Endothelial cell of umbilical vein (primary cell): ENCODE results near the gene COLEC11. TPM values are rescaled to one million over a fixed set of nuclear protein-coding genes. Genes with fewer than 3 reads are reported as not detected.
"Not testable (repeated sequence)": the region's sequence is repeated elsewhere in the genome, so short reads cannot be mapped to it uniquely, and the experiment has no call there.

Source experiments
- BruUV-seq: library from RNA; stranded (reverse); fragments of 400-500 nt; replicated peaks from 2 replicates; lab custom pipeline; 2021; lab: Mats Ljungman, UMichigan
- CTCF ChIA-PET: fragments of 300-600, 350-600 bp; sonication (Branson Sonifier 250); formaldehyde crosslinking; loops from one replicate; lab custom pipeline; 2021; ENCODE audit warnings: antibody characterized with exemption, inconsistent platforms; lab: Charles Lee
- POLR2A ChIA-PET: fragments of 300-600, 350-600 bp; sonication (Branson Sonifier 250); formaldehyde crosslinking; loops from one replicate; lab custom pipeline; 2021; ENCODE audit warnings: antibody characterized with exemption, inconsistent platforms; lab: Charles Lee
- DNase-seq: peaks from one replicate; pipeline ENCODE4 v3.0.0-alpha.2; 2011; ENCODE audit warnings: low read depth, low spot score
- FAIRE-seq: peaks from 2 replicates; lab custom pipeline; 2011; peaks lifted over from hg19 to GRCh38; lab: Jason Lieb, UNC
- H2AFZ ChIP-seq: 2 replicates; pipeline ENCODE4 v1.6.0; 2012; ENCODE audit warnings: low read depth, low read length, control low read depth, inconsistent platforms
- H3K27ac ChIP-seq: 2 replicates; pipeline ENCODE4 v1.5.1; 2011; ENCODE audit warnings: low read depth, mild to moderate bottlenecking, control low read depth, low read length, moderate library complexity; ENCODE audit not compliant: insufficient read depth
- H3K27me3 ChIP-seq, 2 experiments: 2 replicates each; pipeline versions ENCODE4 v1.6.0 to v1.6.1; 2011; ENCODE audit warnings: low read length in 2 of 2, mixed read lengths in 1 of 2; ENCODE audit not compliant: control insufficient read depth in 2 of 2, insufficient read depth in 2 of 2
- H3K36me3 ChIP-seq, 2 experiments: 2 replicates in 1 of 2; 3 replicates in 1 of 2; pipeline ENCODE4 v1.5.1; 2011; ENCODE audit warnings: low read length in 2 of 2, mild to moderate bottlenecking in 1 of 2, moderate library complexity in 1 of 2; ENCODE audit not compliant: control insufficient read depth in 2 of 2, insufficient read depth in 2 of 2; ENCODE audit errors: extremely low read depth in 1 of 2
- H3K4me1 ChIP-seq: 3 replicates; pipeline ENCODE4 v1.5.1; 2011; ENCODE audit warnings: mild to moderate bottlenecking, low read length; ENCODE audit not compliant: control insufficient read depth, insufficient read depth; ENCODE audit errors: extremely low read depth
- H3K4me2 ChIP-seq: 2 replicates; pipeline ENCODE4 v1.6.1; 2011; ENCODE audit warnings: low read length, control low read depth, mixed read lengths; ENCODE audit not compliant: insufficient read depth
- H3K4me3 ChIP-seq, 3 experiments: fragments of 200-600 bp in 1 of 3; sonication (generic), shearing (Covaris generic) in 1 of 3; replicated peaks in 1 of 3; 2 replicates each; pipeline ENCODE4 v1.5.1; 2011 to 2016; ENCODE audit warnings: control low read depth in 3 of 3, low read length in 3 of 3, mild to moderate bottlenecking in 2 of 3, inconsistent platforms in 1 of 3, low read depth in 1 of 3, moderate library complexity in 1 of 3; ENCODE audit not compliant: insufficient read depth in 1 of 3
- H3K79me2 ChIP-seq: 2 replicates; pipeline ENCODE4 v1.6.0; 2012; ENCODE audit warnings: low read length, inconsistent platforms; ENCODE audit not compliant: control insufficient read depth, insufficient read depth
- H3K9ac ChIP-seq: replicated peaks from 2 replicates; pipeline ENCODE3; 2011; ENCODE audit warnings: low read length, control low read depth; ENCODE audit not compliant: insufficient read depth; ENCODE audit errors: extremely low read depth
- H3K9me1 ChIP-seq: replicated peaks from 3 replicates; pipeline ENCODE4 v1.6.0; 2011; ENCODE audit warnings: mild to moderate bottlenecking, low read length; ENCODE audit not compliant: control insufficient read depth, insufficient read depth; ENCODE audit errors: extremely low read depth
- H3K9me3 ChIP-seq: replicated peaks from 2 replicates; pipeline ENCODE4 v1.5.1; 2012; ENCODE audit warnings: low read length, inconsistent platforms; ENCODE audit not compliant: control insufficient read depth, insufficient read depth
- H4K20me1 ChIP-seq: replicated peaks from 2 replicates; pipeline ENCODE3; 2011; ENCODE audit warnings: mild to moderate bottlenecking, low read length; ENCODE audit not compliant: control insufficient read depth, insufficient read depth; ENCODE audit errors: extremely low read depth
- EZH2 ChIP-seq: IDR thresholded peaks from 2 replicates; pipeline ENCODE4 v1.6.1; 2012; ENCODE audit warnings: borderline replicate concordance, low read depth, mild to moderate bottlenecking, moderate library complexity, low read length, inconsistent platforms; ENCODE audit not compliant: severe bottlenecking
- FOS ChIP-seq: IDR thresholded peaks from 2 replicates; pipeline ENCODE4 v1.6.1; 2011; ENCODE audit warnings: mild to moderate bottlenecking, low read length, moderate library complexity, borderline replicate concordance; ENCODE audit not compliant: insufficient read depth
- GATA2 ChIP-seq: IDR thresholded peaks from 2 replicates; pipeline ENCODE4 v1.7.0; 2011; ENCODE audit warnings: low read depth, mild to moderate bottlenecking, moderate library complexity, mixed read lengths, low read length; ENCODE audit not compliant: insufficient read length, insufficient read depth
- JUN ChIP-seq: IDR thresholded peaks from 2 replicates; pipeline ENCODE4 v1.6.1; 2011; ENCODE audit warnings: borderline replicate concordance, low read depth; ENCODE audit not compliant: insufficient read length, insufficient read depth
- MYC ChIP-seq: IDR thresholded peaks from one replicate; pipeline ENCODE4 v1.6.1; 2011; ENCODE audit warnings: mild to moderate bottlenecking, low read depth, low read length
- POLR2A ChIP-seq: IDR thresholded peaks from 2 replicates; pipeline ENCODE4 v1.6.1; 2012; ENCODE audit warnings: low read depth, mild to moderate bottlenecking, control low read depth, low read length
- POLR2AphosphoS5 ChIP-seq: IDR thresholded peaks from 2 replicates; pipeline ENCODE4 v1.6.1; 2012; ENCODE audit warnings: low read depth, mild to moderate bottlenecking, control low read depth, low read length, moderate library complexity; ENCODE audit not compliant: insufficient read depth
- dilution Hi-C: fragments of 300-500 bp; cut with MboI; formaldehyde crosslinking; loops from one replicate; pipeline ENCODE4 v1.15.0; 2019; ENCODE audit warnings: low sequenced_read_pairs; ENCODE audit not compliant: extremely low pct_ligation_motif_present
- intact Hi-C: fragments of 100-400 bp; cut with micrococcal nuclease; formaldehyde crosslinking; loops from one replicate; pipeline ENCODE4 v1.10.0; 2022
- polyA plus RNA-seq, 4 experiments: library from polyadenylated mRNA; depleted of rRNA in 3 of 4; stranded (reverse) in 3 of 4; unstranded in 1 of 4; fragments of >200 nt; gene quantifications; 2 replicates each; pipeline versions ENCODE4 v1.2.1 to v1.2.3, GENCODE V29; 2011 to 2012; ENCODE audit warnings: missing spikeins in 1 of 4
- total RNA-seq: library from RNA; stranded (reverse); gene quantifications from 2 replicates; pipeline ENCODE4 v1.2.3, GENCODE V29; 2021
- TF ChIP-seq, protein P1 (sequence below): IDR thresholded peaks from 2 replicates; pipeline ENCODE4 v1.6.1; 2011; ENCODE audit not compliant: insufficient read depth, insufficient read length
- TF ChIP-seq, protein P2 (sequence below), 2 donors: IDR thresholded peaks; 1 replicate in 1 of 2; 2 replicates in 1 of 2; pipeline ENCODE4 v1.5.1; 2011; ENCODE audit warnings: low read length in 2 of 2, mild to moderate bottlenecking in 2 of 2, moderate library complexity in 2 of 2, control low read depth in 1 of 2, inconsistent platforms in 1 of 2, low read depth in 1 of 2; ENCODE audit not compliant: insufficient read depth in 1 of 2; ENCODE audit errors: extremely low read depth in 1 of 2

COLEC11 gene
- total and polyA plus RNA-seq, 2 donors (not counting 3 experiments of a cell fraction or from before 2014, with no cell fraction given) = 0.15 TPM; not detected in 1

DNA sequence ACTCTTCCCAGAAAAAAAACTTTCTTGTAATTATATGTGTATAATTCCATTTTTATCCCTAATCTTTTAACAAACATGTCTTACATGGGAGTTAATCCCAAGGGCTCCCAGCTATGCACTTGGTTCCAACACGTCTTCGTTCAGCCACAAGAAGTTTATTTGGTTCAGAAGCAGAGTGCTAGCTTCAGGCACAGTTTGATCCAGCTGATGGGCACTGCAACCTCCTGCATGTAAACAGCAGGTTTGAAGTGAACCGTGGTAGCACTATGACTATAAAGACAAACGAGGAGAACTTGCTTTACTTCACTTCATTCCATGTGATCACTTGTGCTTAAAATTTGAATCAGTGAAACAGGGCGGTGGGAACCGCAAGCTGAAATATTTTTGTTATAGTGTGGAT, 29.8 kb upstream of the COLEC11 start:
- Histone ChIP-seq H3K9ac (no peak overlapping the region), H3K36me3 (no peaks in the 10 kb centered on the region), H3K4me3 (no peak overlapping the region), H3K9me3 (no peaks in the 10 kb centered on the region), H3K27me3 (no peaks in the 10 kb centered on the region), H3K4me2 (no peak overlapping the region), H3K9me1 (no peaks in the 10 kb centered on the region), H3K79me2 (no peaks in the 10 kb centered on the region), H4K20me1 (no peaks in the 10 kb centered on the region), H3K27ac (no peak overlapping the region), H2AFZ (no peak overlapping the region), H3K4me1 (no peaks in the 10 kb centered on the region)
- ChIA-PET CTCF (no interaction called here), POLR2A (no interaction called here)
- dilution Hi-C loops (no loop called here), intact Hi-C loops (no loop called here)
- DNase-seq (no peak), FAIRE-seq (no peak)
- no TSS peak for BruUV-seq
- TF ChIP-seq EZH2 = no peak
- TF ChIP-seq, protein P1, sequence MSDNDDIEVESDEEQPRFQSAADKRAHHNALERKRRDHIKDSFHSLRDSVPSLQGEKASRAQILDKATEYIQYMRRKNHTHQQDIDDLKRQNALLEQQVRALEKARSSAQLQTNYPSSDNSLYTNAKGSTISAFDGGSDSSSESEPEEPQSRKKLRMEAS = no peak

DNA sequence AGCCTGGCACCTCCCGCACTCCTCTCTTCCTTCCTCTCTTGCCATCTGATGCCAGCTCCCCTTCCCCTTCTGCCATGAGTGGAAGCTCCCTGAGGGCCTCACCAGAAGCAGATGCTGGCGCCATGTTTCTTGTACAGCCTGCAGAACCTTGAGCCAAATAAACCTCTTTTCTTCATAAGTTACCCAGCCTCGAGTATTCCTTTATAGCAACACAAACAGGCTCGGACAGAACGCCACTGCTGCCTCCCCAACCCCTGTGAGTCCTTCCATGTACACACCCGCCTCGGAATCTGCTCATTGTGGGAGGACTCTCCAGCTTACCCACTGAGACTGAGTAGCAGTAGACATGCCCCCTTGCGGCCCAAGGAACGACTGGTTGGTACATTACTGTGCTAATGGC, 28.1 kb upstream of the COLEC11 start:
- dilution Hi-C loops = no loop called here
- TF ChIP-seq POLR2A (no peak), FOS (no peak), POLR2AphosphoS5 (no peak), EZH2 (no peak), MYC (no peak), JUN (no peak), GATA2 (no peak)
- TF ChIP-seq, protein P1 = no peak
- TF ChIP-seq, protein P2, sequence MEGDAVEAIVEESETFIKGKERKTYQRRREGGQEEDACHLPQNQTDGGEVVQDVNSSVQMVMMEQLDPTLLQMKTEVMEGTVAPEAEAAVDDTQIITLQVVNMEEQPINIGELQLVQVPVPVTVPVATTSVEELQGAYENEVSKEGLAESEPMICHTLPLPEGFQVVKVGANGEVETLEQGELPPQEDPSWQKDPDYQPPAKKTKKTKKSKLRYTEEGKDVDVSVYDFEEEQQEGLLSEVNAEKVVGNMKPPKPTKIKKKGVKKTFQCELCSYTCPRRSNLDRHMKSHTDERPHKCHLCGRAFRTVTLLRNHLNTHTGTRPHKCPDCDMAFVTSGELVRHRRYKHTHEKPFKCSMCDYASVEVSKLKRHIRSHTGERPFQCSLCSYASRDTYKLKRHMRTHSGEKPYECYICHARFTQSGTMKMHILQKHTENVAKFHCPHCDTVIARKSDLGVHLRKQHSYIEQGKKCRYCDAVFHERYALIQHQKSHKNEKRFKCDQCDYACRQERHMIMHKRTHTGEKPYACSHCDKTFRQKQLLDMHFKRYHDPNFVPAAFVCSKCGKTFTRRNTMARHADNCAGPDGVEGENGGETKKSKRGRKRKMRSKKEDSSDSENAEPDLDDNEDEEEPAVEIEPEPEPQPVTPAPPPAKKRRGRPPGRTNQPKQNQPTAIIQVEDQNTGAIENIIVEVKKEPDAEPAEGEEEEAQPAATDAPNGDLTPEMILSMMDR (IDR thresholded peaks at IDR 0.05; ENCODE audit: extremely low read depth in 1 of 2, insufficient read depth in 1 of 2, low read depth in 1 of 2, low read length in 2 of 2) = no peak
- Histone ChIP-seq H3K9me1 (no peaks in the 10 kb centered on the region), H2AFZ (no peak overlapping the region), H3K27me3 (no peaks in the 10 kb centered on the region), H3K9me3 (no peaks in the 10 kb centered on the region), H3K4me3 (no peak overlapping the region), H4K20me1 (no peaks in the 10 kb centered on the region), H3K27ac (no peak overlapping the region), H3K4me2 (no peak overlapping the region), H3K36me3 (no peaks in the 10 kb centered on the region), H3K4me1 (no peaks in the 10 kb centered on the region), H3K79me2 (no peaks in the 10 kb centered on the region), H3K9ac (no peak overlapping the region)
- CTCF ChIA-PET = interaction anchor here (1.0 kb wide), 1 partner anchor 35 kb away, joined by 4 read pairs; no protein-coding TSS in a partner anchor
- intact Hi-C loops = no loop called here
- BruUV-seq = no TSS peak
- DNase-seq = no peak
- FAIRE-seq = no peak
- POLR2A ChIA-PET = no interaction called here

DNA sequence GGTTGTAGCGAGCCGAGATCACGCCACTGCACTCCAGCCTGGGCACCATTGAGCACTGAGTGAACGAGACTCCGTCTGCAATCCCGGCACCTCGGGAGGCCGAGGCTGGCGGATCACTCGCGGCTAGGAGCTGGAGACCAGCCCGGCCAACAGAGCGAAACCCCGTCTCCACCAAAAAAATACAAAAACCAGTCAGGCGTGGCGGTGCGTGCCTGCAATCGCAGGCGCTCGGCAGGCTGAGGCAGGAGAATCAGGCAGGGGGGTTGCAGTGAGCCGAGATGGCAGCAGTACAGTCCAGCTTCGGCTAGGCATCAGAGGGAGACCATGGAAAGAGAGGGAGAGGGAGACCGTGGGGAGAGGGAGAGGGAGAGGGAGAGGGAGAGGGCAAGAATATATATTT, 25.3 kb upstream of the COLEC11 start:
- dilution Hi-C loops = not testable (repeated sequence)

More for the DNA sequence above, 25.3 kb upstream of the COLEC11 start:
- intact Hi-C loops, H3K36me3 ChIP-seq, POLR2A ChIA-PET, H3K9me1 ChIP-seq, H3K4me2 ChIP-seq, CTCF ChIA-PET, BruUV-seq, H4K20me1 ChIP-seq, H3K9ac ChIP-seq, H3K4me1 ChIP-seq, H2AFZ ChIP-seq, H3K27me3 ChIP-seq, H3K9me3 ChIP-seq, H3K79me2 ChIP-seq, FAIRE-seq, H3K27ac ChIP-seq, DNase-seq, H3K4me3 ChIP-seq: not testable (repeated sequence)
